ENCODE data around the gene NT5M. TPM values are rescaled to one million over a fixed set of nuclear protein-coding genes. Genes with fewer than 3 reads are reported as not detected.

Gene NT5M
- total RNA-seq, 1 experiment from 2014 or later, result 10.2 TPM

DNA sequence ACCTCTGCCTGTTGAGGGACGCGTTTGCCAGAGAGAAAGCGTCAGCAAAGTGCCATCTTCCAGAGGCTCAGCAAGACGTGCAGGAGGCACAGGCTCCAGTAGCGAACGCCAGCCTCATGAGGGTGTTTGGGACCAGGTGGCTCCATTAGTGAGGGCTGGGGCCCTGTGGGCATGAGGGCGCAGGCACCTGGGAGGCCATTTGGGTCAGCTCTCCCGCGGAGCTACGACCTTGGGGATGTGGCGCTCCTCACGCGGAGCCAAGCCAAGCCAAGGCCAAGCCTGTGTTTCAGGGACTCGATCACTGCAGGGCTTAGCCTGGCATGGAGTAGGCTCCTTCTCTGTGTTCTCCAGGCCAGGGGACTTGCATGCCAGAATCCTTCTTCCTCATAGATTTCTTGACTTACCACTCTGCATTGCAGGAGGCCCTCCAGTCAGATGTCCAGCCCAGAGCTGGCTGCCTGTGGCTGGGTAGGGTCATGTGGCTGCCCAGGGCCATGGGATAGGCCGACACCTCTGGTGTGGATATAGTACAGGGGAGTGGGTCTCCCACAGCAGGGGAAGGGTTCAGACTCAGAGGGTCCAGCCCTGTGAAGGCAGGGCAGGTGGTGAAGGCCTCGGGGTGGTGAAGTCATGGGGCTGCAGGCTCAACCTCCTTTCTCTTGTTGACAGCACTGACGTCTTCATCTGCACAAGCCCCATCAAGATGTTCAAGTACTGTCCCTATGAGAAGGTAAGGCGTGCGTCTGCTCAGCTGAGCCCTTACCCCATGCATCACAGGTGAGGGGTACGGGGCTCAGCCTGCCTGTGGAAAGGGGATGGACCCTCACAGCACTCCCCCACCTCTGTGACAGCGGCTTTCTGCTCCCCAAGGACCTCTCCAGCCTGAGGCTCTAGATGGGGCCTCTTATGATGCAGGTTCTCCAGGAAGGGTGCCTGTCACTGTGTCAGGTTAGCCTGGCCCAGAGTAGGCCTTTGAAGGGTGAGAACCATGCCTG is 19.6 kb downstream of the NT5M start:
- no peaks in the 10 kb centered on the region for H3K27me3 ChIP-seq (ENCODE audit: insufficient read depth, low read length)
- H2AFZ ChIP-seq (ENCODE audit: low read depth, low read length, poor library complexity, severe bottlenecking), result no peak overlapping the region
- no TSS peak for BruUV-seq (replicated peaks)
- no peak for TF ChIP-seq ELF1 (IDR thresholded peaks at IDR 0.05; ENCODE audit: borderline replicate concordance, low read depth)
- no peak for TF ChIP-seq POLR2A (IDR thresholded peaks at IDR 0.05; ENCODE audit: borderline replicate concordance, extremely low read depth, insufficient read depth, insufficient read length)
- TF ChIP-seq EZH2 (IDR thresholded peaks at IDR 0.05), result no peak
- no peak for TF ChIP-seq EGR1 (IDR thresholded peaks at IDR 0.05; ENCODE audit: low read depth)
- TF ChIP-seq ZNF274 (IDR thresholded peaks at IDR 0.05; ENCODE audit: low read depth, low read length), result no peak
- TF ChIP-seq CTCF (IDR thresholded peaks at IDR 0.05 in 2 of 3, conservative IDR thresholded peaks at IDR 0.05 in 1 of 3; ENCODE audit: borderline replicate concordance in 1 of 3, insufficient read depth in 1 of 3, low read depth in 2 of 3, low read length in 2 of 3), result no peak
- TF ChIP-seq, protein P1, sequence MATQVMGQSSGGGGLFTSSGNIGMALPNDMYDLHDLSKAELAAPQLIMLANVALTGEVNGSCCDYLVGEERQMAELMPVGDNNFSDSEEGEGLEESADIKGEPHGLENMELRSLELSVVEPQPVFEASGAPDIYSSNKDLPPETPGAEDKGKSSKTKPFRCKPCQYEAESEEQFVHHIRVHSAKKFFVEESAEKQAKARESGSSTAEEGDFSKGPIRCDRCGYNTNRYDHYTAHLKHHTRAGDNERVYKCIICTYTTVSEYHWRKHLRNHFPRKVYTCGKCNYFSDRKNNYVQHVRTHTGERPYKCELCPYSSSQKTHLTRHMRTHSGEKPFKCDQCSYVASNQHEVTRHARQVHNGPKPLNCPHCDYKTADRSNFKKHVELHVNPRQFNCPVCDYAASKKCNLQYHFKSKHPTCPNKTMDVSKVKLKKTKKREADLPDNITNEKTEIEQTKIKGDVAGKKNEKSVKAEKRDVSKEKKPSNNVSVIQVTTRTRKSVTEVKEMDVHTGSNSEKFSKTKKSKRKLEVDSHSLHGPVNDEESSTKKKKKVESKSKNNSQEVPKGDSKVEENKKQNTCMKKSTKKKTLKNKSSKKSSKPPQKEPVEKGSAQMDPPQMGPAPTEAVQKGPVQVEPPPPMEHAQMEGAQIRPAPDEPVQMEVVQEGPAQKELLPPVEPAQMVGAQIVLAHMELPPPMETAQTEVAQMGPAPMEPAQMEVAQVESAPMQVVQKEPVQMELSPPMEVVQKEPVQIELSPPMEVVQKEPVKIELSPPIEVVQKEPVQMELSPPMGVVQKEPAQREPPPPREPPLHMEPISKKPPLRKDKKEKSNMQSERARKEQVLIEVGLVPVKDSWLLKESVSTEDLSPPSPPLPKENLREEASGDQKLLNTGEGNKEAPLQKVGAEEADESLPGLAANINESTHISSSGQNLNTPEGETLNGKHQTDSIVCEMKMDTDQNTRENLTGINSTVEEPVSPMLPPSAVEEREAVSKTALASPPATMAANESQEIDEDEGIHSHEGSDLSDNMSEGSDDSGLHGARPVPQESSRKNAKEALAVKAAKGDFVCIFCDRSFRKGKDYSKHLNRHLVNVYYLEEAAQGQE (IDR thresholded peaks at IDR 0.05; ENCODE audit: low read depth), result no peak
- TF ChIP-seq ZBTB33 (IDR thresholded peaks at IDR 0.05; ENCODE audit: extremely low read depth, insufficient replicate concordance, low read length), result no peak
- TF ChIP-seq POLR2AphosphoS5 (IDR thresholded peaks at IDR 0.05; ENCODE audit: low read depth, low read length), result no peak
- TF ChIP-seq, protein P2, sequence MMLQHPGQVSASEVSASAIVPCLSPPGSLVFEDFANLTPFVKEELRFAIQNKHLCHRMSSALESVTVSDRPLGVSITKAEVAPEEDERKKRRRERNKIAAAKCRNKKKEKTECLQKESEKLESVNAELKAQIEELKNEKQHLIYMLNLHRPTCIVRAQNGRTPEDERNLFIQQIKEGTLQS (IDR thresholded peaks at IDR 0.05), result no peak
- no peak for TF ChIP-seq CBX3 (IDR thresholded peaks at IDR 0.05; ENCODE audit: low read depth)
- no peak for TF ChIP-seq YY1 (IDR thresholded peaks at IDR 0.05; ENCODE audit: extremely low read depth, insufficient replicate concordance, low read depth, low read length)
- no peak for TF ChIP-seq ZFX (IDR thresholded peaks at IDR 0.05)
- TF ChIP-seq RAD21 (IDR thresholded peaks at IDR 0.05; ENCODE audit: low read depth), result no peak
- no peak for TF ChIP-seq SIN3A (IDR thresholded peaks at IDR 0.05; ENCODE audit: low read depth)
- TF ChIP-seq CEBPB (IDR thresholded peaks at IDR 0.05; ENCODE audit: low read depth), result no peak
- ATAC-seq, result no peak
- no peaks in the 10 kb centered on the region for H4K20me1 ChIP-seq (ENCODE audit: insufficient read depth)
- intact Hi-C loops (cut with micrococcal nuclease), result no loop called here
- no peaks in the 10 kb centered on the region for H3K36me3 ChIP-seq (ENCODE audit: control insufficient read depth in 1 of 2, insufficient read depth in 2 of 2, low read length in 2 of 2)
- no peak for DNase-seq (ENCODE audit: low read depth, low spot score)
- no peak overlapping the region for H3K4me2 ChIP-seq (ENCODE audit: low read length)
- CTCF ChIA-PET, result no interaction called here
- no peak overlapping the region for H3K4me3 ChIP-seq (replicated peaks in 1 of 2; ENCODE audit: low read depth in 1 of 2, low read length in 2 of 2)
- H3K27ac ChIP-seq (ENCODE audit: low read depth, low read length), result no peak overlapping the region
- no peaks in the 10 kb centered on the region for H3K9me2 ChIP-seq (ENCODE audit: insufficient read depth)
- H3K9ac ChIP-seq (ENCODE audit: low read length), result no peak overlapping the region
- H3K4me1 ChIP-seq (ENCODE audit: control insufficient read depth in 1 of 2, insufficient read depth in 2 of 2, low read length in 2 of 2), result no peaks in the 10 kb centered on the region
- H3K79me2 ChIP-seq (ENCODE audit: insufficient read depth, low read length), result no peaks in the 10 kb centered on the region
- H3K9me3 ChIP-seq (ENCODE audit: control insufficient read depth in 1 of 2, insufficient read depth in 1 of 2, low read depth in 1 of 2, low read length in 2 of 2), result no peaks in the 10 kb centered on the region
- POLR2A ChIA-PET, result no interaction called here
- RAD21 ChIA-PET (ENCODE audit: low non-redundant PET in 1 of 2, low total read pairs in 2 of 2, uncharacterized antibody in 2 of 2, unreplicated experiment in 2 of 2), result no interaction called here
